Measurements from ENCODE around the gene HDAC8.

HDAC8 gene

DNA sequence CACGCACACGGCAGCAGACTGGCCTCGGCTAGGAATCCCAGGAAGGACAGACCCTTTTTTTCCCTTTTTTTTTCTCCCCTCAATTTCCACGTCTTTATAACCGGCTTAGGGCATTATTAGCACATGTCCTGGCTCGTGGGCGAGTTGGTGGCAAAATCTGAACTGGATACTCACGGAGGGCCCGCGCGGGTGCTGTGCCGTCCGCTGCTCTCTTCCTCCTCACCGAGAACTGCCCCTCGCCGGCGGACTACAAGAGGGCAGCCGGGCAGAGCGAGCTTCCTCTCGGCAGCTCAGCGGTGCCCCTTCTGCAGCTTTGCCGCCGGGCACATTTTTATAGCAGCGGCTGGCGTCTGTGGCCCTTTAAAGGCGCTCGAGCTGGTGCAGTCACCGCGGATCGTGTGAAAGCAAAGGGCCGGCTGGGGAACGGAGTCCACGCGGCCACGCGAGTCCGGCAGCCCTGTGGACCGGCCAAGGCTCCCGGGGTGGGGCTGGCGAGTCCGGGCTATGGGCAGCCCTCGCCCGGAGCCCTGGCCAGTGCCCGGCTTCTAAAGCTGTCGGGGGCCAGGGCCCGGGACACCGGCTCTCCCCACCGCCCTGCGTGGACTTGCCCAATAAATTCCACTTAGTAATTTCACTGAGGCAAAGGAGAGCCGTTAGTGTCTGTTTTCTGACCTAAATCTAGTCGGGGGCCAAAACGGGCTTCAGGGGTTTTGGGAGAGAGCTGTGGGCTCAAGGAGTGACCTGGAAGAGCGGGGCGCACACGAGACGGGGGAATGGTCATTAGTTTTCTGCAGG, 265.6 kb downstream of the HDAC8 start:
- peak; percentile 34 for DNase-seq (ENCODE audit: low read depth)

DNA sequence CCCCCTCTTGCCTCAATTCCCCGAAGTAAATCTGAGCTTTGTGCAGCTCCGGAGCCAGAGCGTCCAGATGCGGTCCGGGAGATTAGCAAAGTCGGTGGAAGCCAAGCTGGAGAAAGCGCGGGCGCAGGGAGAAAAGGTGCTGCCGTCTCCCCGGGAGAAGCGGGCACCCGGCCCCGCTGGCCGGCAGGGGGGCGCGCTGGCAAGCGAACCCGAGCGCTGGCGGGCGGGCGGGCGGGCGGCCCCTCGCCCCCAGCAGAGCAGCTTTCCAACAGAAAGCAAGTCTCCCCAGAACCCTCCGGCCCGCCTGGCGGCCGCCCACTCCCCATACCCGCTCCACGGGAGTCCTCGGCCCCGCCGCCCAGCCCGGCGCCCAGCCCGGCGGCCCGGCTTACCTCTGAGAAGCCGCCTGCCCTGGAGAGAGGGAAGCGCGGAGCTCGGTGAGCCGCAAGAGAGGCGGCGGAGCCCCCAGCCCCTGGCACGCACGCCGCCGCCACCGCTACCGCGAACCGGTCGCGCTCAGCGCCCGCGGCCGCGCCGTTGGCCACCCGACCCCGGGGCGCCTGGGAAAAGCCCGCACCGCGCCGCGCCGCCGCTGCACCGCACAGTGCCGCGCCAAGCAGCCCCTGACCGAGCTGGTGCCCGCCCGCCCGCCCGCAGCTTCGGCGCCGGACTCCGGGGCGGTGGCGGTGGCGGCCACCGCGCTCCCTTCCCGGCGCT, 266.4 kb downstream of the HDAC8 start:
- TF ChIP-seq, protein P1, sequence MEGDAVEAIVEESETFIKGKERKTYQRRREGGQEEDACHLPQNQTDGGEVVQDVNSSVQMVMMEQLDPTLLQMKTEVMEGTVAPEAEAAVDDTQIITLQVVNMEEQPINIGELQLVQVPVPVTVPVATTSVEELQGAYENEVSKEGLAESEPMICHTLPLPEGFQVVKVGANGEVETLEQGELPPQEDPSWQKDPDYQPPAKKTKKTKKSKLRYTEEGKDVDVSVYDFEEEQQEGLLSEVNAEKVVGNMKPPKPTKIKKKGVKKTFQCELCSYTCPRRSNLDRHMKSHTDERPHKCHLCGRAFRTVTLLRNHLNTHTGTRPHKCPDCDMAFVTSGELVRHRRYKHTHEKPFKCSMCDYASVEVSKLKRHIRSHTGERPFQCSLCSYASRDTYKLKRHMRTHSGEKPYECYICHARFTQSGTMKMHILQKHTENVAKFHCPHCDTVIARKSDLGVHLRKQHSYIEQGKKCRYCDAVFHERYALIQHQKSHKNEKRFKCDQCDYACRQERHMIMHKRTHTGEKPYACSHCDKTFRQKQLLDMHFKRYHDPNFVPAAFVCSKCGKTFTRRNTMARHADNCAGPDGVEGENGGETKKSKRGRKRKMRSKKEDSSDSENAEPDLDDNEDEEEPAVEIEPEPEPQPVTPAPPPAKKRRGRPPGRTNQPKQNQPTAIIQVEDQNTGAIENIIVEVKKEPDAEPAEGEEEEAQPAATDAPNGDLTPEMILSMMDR (IDR thresholded peaks at IDR 0.05; ENCODE audit: insufficient read depth, low read depth, low read length, missing control alignments): no peak
- DNase-seq (ENCODE audit: low read depth): no peak
- peak overlapping the region; percentile 26 for H3K4me3 ChIP-seq (ENCODE audit: low read depth, low read length)

More for the DNA sequence above, 265.6 kb downstream of the HDAC8 start:
- TF ChIP-seq, protein P1 (IDR thresholded peaks at IDR 0.05; ENCODE audit: insufficient read depth, low read depth, low read length, missing control alignments): no peak
- H3K4me3 ChIP-seq (ENCODE audit: low read depth, low read length): peak overlapping the region; percentile 26

DNA sequence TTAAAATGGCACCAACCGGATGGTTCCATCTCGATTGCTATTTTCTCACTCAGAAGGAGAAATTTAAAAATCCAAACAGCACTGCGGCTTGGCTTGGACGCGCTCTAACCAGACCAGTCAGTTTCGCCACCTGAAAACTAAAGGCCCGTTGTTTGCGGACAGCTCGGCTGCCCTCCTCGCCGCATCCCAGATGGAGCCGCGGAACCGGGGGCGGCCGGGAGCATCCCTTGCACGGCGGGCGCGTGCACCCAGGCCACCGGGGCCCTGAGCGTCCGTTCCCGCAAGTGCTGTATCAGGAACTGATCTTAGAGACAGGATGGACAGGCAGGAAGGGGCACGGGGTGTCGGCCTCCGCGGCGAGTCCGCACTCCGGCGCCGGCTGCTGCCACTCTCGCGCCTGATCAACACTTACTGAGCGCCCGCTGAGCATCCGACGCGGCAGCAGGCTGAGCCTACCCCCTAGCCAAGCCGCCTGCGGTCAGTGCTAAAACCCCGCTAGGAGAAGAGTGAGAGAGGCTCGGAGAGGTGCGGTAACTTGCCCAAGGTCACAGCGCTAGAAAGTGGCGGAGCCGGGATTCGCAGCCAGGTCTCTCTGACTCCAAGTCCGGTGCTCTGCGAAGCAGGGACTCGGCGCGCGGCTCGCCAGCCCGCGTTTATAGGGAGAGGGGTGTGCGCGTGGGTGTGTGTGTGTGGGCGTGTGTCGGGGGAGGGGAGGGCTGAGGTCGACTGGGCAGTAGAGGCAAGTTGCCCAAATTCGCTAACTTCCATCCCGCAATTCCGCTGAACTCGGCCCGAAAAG, 267.2 kb downstream of the HDAC8 start, which contains the start of gene CITED1:
Gene CITED1 (minus strand): TSS at position 629 of the 799 bp plus-strand sequence. CDS start 3,045 bp downstream, outside the sequence.
- H3K4me3 ChIP-seq (ENCODE audit: low read depth, low read length): peak within 1 kb of the TSS; percentile 26
- no peak for DNase-seq (ENCODE audit: low read depth)
- TF ChIP-seq, protein P1 (IDR thresholded peaks at IDR 0.05; ENCODE audit: insufficient read depth, low read depth, low read length, missing control alignments): no peak

DNA sequence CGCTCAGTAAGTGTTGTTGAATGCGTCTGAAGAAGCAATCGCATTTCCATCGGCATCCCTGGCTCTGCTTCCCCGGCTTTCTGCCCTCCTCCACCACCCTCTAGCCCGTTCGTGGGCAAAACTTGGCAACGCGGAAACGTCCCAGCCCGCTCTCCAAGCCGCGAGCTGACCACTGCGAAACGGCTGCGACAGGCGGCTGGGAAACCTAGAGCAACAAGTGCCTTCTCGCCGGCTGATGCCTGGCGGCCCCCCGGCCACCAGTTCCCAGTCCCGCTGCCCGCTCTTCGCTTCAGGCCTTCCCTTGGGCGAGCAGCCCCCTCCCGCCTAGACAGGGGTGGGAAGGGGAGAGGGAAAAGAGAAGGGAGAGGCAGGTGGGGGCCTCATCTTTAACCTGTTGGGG, 267.8 kb downstream of the HDAC8 start:
- TF ChIP-seq, protein P1 (IDR thresholded peaks at IDR 0.05; ENCODE audit: insufficient read depth, low read depth, low read length, missing control alignments): no peak
- no peak for DNase-seq (ENCODE audit: low read depth)
- H3K4me3 ChIP-seq (ENCODE audit: low read depth, low read length): no peak overlapping the region

DNA sequence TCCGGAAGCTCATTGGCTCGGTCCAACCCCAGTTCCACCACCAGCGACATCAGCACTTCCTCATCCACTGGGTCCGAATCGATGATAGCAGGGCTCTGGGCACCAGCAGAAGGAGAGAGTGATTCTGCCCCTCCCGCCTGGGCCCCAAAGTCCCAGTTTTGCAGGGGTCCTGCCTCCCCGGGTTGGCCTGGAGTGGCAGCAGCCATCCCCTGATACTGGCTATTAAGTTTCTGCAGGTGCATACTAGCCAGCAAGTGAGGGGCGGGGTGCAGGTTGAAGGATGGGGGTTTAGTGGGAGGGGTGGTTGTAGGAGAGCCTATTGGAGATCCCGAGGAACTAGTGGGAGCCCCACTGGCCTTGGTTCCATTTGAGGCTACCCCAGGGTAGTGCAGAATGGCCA, 270.9 kb downstream of the HDAC8 start:
- H3K4me3 ChIP-seq (ENCODE audit: low read depth, low read length): no peak overlapping the region
- TF ChIP-seq, protein P1 (IDR thresholded peaks at IDR 0.05; ENCODE audit: insufficient read depth, low read depth, low read length, missing control alignments): no peak
- DNase-seq (ENCODE audit: low read depth): no peak

DNA sequence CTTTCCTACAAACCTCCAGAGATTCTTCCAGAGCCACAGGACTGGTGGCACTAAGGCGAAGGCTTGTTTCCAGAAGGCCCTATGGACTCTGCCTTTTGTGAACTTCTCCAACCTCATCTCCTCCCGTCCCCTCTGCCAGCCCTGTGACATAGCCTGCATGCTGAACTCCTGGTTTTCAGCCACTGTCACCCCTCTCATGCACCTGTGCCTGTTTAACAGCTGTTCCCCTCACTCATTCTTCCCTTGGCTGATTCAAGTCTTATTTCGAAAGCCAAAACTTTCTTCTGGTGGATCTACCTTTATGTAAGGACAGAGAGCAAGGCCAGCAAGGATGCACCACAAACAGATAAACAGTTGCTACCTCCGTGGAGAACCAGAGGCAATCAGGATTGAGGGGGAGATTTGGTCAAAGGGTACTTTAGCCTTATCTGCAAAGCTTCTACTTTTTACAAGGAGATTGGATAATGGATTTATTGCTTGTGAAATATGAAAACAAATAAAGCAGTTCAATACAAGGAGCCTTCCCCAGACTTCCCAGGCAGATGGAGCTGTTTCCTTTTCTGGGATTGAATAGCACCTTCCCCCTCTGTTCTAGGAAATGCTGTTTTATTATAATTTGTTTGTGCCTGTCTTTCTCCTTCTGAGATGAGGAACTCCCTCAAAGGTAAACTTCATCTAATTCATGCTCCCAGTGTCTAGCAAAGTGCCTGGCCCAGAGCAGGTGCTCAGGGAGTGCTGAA, 272.6 kb downstream of the HDAC8 start:
- TF ChIP-seq, protein P1 (IDR thresholded peaks at IDR 0.05; ENCODE audit: insufficient read depth, low read depth, low read length, missing control alignments): no peak
- no peak overlapping the region for H3K4me3 ChIP-seq (ENCODE audit: low read depth, low read length)
- no peak for DNase-seq (ENCODE audit: low read depth)

All from GM12865 (cell line).